H9 (cell line): ENCODE measurements around the gene RILPL1. TPM values are rescaled to one million over a fixed set of nuclear protein-coding genes. Genes with fewer than 3 reads are reported as not detected.
"Not testable (repeated sequence)": the region's sequence is repeated elsewhere in the genome, so short reads cannot be mapped to it uniquely, and the experiment has no call there.

Experiments used
- DNase-seq: peaks from one replicate; pipeline ENCODE4 v3.0.0-alpha.2; 2017
- H2AFZ ChIP-seq: one replicate; pipeline ENCODE4 v1.6.1; 2013; ENCODE audit warnings: mild to moderate bottlenecking, low read length, control low read depth, moderate library complexity
- H2AK5ac ChIP-seq: 2 replicates; pipeline ENCODE4 v1.6.1; 2013; ENCODE audit warnings: low read length, control low read depth, mixed read lengths; ENCODE audit not compliant: insufficient read length
- H2BK120ac ChIP-seq: one replicate; pipeline ENCODE4 v1.6.1; 2013; ENCODE audit warnings: low read depth, mild to moderate bottlenecking, low read length, control low read depth, inconsistent platforms; ENCODE audit not compliant: poor library complexity, severe bottlenecking
- H2BK12ac ChIP-seq: 2 replicates; pipeline ENCODE4 v1.6.1; 2013; ENCODE audit warnings: low read length, control low read depth, mixed read lengths, low read depth; ENCODE audit not compliant: insufficient read length
- H2BK15ac ChIP-seq: 2 replicates; pipeline ENCODE4 v1.6.1; 2013; ENCODE audit warnings: low read depth, low read length, control low read depth
- H2BK20ac ChIP-seq: one replicate; pipeline ENCODE4 v1.6.1; 2013; ENCODE audit warnings: low read depth, mild to moderate bottlenecking, low read length, control low read depth, inconsistent platforms; ENCODE audit not compliant: poor library complexity, severe bottlenecking
- H2BK5ac ChIP-seq: 2 replicates; pipeline ENCODE4 v1.6.1; 2013; ENCODE audit warnings: low read length, control low read depth, mixed read lengths; ENCODE audit not compliant: insufficient read length
- H3K14ac ChIP-seq: 2 replicates; pipeline ENCODE4 v1.6.1; 2013; ENCODE audit warnings: low read length, control low read depth; ENCODE audit not compliant: insufficient read depth
- H3K18ac ChIP-seq: 2 replicates; pipeline ENCODE4 v1.6.1; 2013; ENCODE audit warnings: low read depth, mild to moderate bottlenecking, mixed read lengths, low read length, control low read depth; ENCODE audit not compliant: insufficient read length
- H3K23ac ChIP-seq: 2 replicates; pipeline ENCODE4 v1.6.1; 2013; ENCODE audit warnings: low read length, control low read depth, mixed read lengths, low read depth; ENCODE audit not compliant: insufficient read length
- H3K23me2 ChIP-seq: 2 replicates; pipeline ENCODE4 v1.6.1; 2013; ENCODE audit warnings: low read depth, mild to moderate bottlenecking, mixed read lengths, low read length, control low read depth; ENCODE audit not compliant: insufficient read length, poor library complexity, severe bottlenecking
- H3K27ac ChIP-seq: 2 replicates; pipeline ENCODE4 v1.5.1; 2013; ENCODE audit warnings: low read length, control low read depth, mixed read lengths, low read depth; ENCODE audit not compliant: insufficient read length
- H3K27me3 ChIP-seq: 2 replicates; pipeline ENCODE4 v1.6.1; 2013; ENCODE audit warnings: low read length, control low read depth, inconsistent platforms; ENCODE audit not compliant: insufficient read depth
- H3K4ac ChIP-seq: 2 replicates; pipeline ENCODE4 v1.6.1; 2013; ENCODE audit warnings: low read depth, mild to moderate bottlenecking, control low read depth, inconsistent platforms, low read length, moderate library complexity
- H3K4me1 ChIP-seq: 2 replicates; pipeline ENCODE4 v1.6.1; 2013; ENCODE audit warnings: low read length, control low read depth, inconsistent platforms; ENCODE audit not compliant: insufficient read depth
- H3K4me2 ChIP-seq: 2 replicates; pipeline ENCODE4 v1.6.1; 2013; ENCODE audit warnings: low read length, control low read depth, mixed read lengths; ENCODE audit not compliant: insufficient read length, insufficient read depth
- H3K56ac ChIP-seq: 2 replicates; pipeline ENCODE4 v1.6.1; 2013; ENCODE audit warnings: low read depth, mild to moderate bottlenecking, mixed read lengths, low read length, control low read depth; ENCODE audit not compliant: insufficient read length
- H3K79me1 ChIP-seq: 2 replicates; pipeline ENCODE4 v1.6.1; 2013; ENCODE audit warnings: low read depth, mild to moderate bottlenecking, moderate library complexity, low read length, control low read depth, inconsistent platforms; ENCODE audit not compliant: insufficient read depth, poor library complexity, severe bottlenecking
- H3K79me2 ChIP-seq: 2 replicates; pipeline ENCODE4 v1.6.1; 2013; ENCODE audit warnings: low read length, control low read depth, inconsistent platforms; ENCODE audit not compliant: insufficient read depth
- H3K9ac ChIP-seq: 2 replicates; pipeline ENCODE4 v1.6.1; 2013; ENCODE audit warnings: low read length, control low read depth, mixed read lengths; ENCODE audit not compliant: insufficient read length; ENCODE audit errors: extremely low read depth
- H3K9me3 ChIP-seq: one replicate; pipeline ENCODE4 v1.6.1; 2013; ENCODE audit warnings: low read depth, low read length, inconsistent platforms; ENCODE audit not compliant: control insufficient read depth
- H3T11ph ChIP-seq: one replicate; pipeline ENCODE4 v1.6.1; 2013; ENCODE audit warnings: mild to moderate bottlenecking, low read length, control low read depth, inconsistent platforms
- H4K20me1 ChIP-seq: one replicate; pipeline ENCODE4 v1.6.1; 2013; ENCODE audit not compliant: control insufficient read depth, insufficient read length, insufficient read depth
- H4K5ac ChIP-seq: 2 replicates; pipeline ENCODE4 v1.6.1; 2013; ENCODE audit warnings: low read depth, mild to moderate bottlenecking, mixed read lengths, low read length, control low read depth; ENCODE audit not compliant: insufficient read length
- H4K8ac ChIP-seq: replicated peaks from 2 replicates; pipeline ENCODE4 v1.6.1; 2013; ENCODE audit warnings: low read length, control low read depth, mixed read lengths, low read depth; ENCODE audit not compliant: insufficient read length
- H4K91ac ChIP-seq: 2 replicates; pipeline ENCODE4 v1.6.1; 2013; ENCODE audit warnings: low read depth, mild to moderate bottlenecking, moderate library complexity, mixed read lengths, low read length, control low read depth; ENCODE audit not compliant: insufficient read length
- H3K27ac Mint-ChIP-seq, 3 experiments: 2 replicates in 2 of 3; 3 replicates in 1 of 3; pipeline ENCODE4 v1.8.0; 2020 to 2021; ENCODE audit warnings: mixed read lengths in 3 of 3, mild to moderate bottlenecking in 1 of 3, moderate library complexity in 1 of 3
- H3K27me3 Mint-ChIP-seq: 2 replicates; pipeline ENCODE4 v1.8.0; 2021; ENCODE audit warnings: low read depth, mild to moderate bottlenecking, moderate library complexity, mixed read lengths
- H3K36me3 Mint-ChIP-seq, 3 experiments: 2 replicates in 2 of 3; 3 replicates in 1 of 3; pipeline ENCODE4 v1.8.0; 2020 to 2021; ENCODE audit warnings: low read depth in 3 of 3, mixed read lengths in 3 of 3; ENCODE audit not compliant: insufficient read depth in 1 of 3
- H3K4me1 Mint-ChIP-seq, 2 experiments: 2 replicates each; pipeline ENCODE4 v1.8.0; 2020; ENCODE audit warnings: mixed read lengths in 2 of 2
- H3K4me3 Mint-ChIP-seq, 2 experiments: 2 replicates in 1 of 2; 3 replicates in 1 of 2; pipeline ENCODE4 v1.8.0; 2020 to 2021; ENCODE audit warnings: mild to moderate bottlenecking in 2 of 2, mixed read lengths in 2 of 2, moderate library complexity in 1 of 2
- H3K9me3 Mint-ChIP-seq, 2 experiments: 2 replicates in 1 of 2; 3 replicates in 1 of 2; pipeline ENCODE4 v1.8.0; 2020; ENCODE audit warnings: mild to moderate bottlenecking in 2 of 2, mixed read lengths in 2 of 2, moderate library complexity in 1 of 2
- CTCF ChIP-seq: fragments of 200-600 bp; sonication (generic); conservative IDR thresholded peaks from 3 replicates; pipeline ENCODE4 v1.8.0; 2021; ENCODE audit warnings: antibody characterized with exemption, mild to moderate bottlenecking
- WGBS: extraction: QIAGEN DNeasy Blood & Tissue Kit; methylation state at CpG from one replicate; pipeline ENCODE4 v1.1.7; 2013; ENCODE audit warnings: missing lambda C conversion rate, low lambda C conversion rate, mixed read lengths; ENCODE audit not compliant: insufficient read length; ENCODE audit errors: extremely low coverage; 5-methylcytosine and 5-hydroxymethylcytosine counted together
- total RNA-seq: library from RNA; stranded (reverse); gene quantifications from 2 replicates; pipeline ENCODE4 v1.2.1, GENCODE V29; 2021

The RILPL1 gene
- total RNA-seq, 1 experiment from 2014 or later: 8.1 TPM

- no peak for DNase-seq
- Histone ChIP-seq H2BK120ac (no peak overlapping the region), H3K23me2 (peaks cover 11% of the 10 kb centered on the region), H3K9me3 (no peaks in the 10 kb centered on the region), H2AFZ (no peak overlapping the region), H3T11ph (no peak overlapping the region), H3K27ac (no peak overlapping the region), H2BK20ac (no peak overlapping the region), H3K14ac (no peak overlapping the region), H4K20me1 (no peaks in the 10 kb centered on the region), H3K18ac (no peak overlapping the region), H4K8ac (no peak overlapping the region), H3K27me3 (peaks cover 2% of the 10 kb centered on the region), H2BK12ac (no peak overlapping the region), H3K4me2 (no peak overlapping the region), H3K56ac (no peak overlapping the region), H3K9ac (peak overlapping the region; percentile 31), H3K23ac (no peak overlapping the region), H3K4me1 (no peaks in the 10 kb centered on the region), H2AK5ac (no peak overlapping the region), H3K79me1 (no peaks in the 10 kb centered on the region), H4K5ac (no peak overlapping the region), H2BK15ac (no peak overlapping the region), H3K4ac (no peak overlapping the region), H4K91ac (no peak overlapping the region), H3K79me2 (no peaks in the 10 kb centered on the region), H2BK5ac (no peak overlapping the region)
- no peak overlapping the region for H3K4me3 Mint-ChIP-seq
- H3K36me3 Mint-ChIP-seq: no peaks in the 10 kb centered on the region
- H3K9me3 Mint-ChIP-seq: no peaks in the 10 kb centered on the region
- WGBS: no CpG with 5 or more reads among the region's 6 CpGs
- H3K27ac Mint-ChIP-seq: peak overlapping the region in 1 of 3 experiments; percentile 70; a peak in 1 of 7 replicates
- H3K4me1 Mint-ChIP-seq: no peaks in the 10 kb centered on the region; a peak in 1 of 4 replicates
- peaks cover 36% of the 10 kb centered on the region for H3K27me3 Mint-ChIP-seq
- TF ChIP-seq CTCF: no peak
Observed at GRCh38 chr12:123433615-123434014, 99.9 kb downstream of the RILPL1 start.

GRCh38 chr12:123431951-123432817, 101.3 kb downstream of the RILPL1 start:
- H3K4me2 ChIP-seq, H3K18ac ChIP-seq, H4K5ac ChIP-seq, H3K36me3 Mint-ChIP-seq, H3K27me3 ChIP-seq, H3K4me1 ChIP-seq, H3K79me2 ChIP-seq, H3K4ac ChIP-seq, H4K91ac ChIP-seq, H3K14ac ChIP-seq, H2BK120ac ChIP-seq, H3K9me3 Mint-ChIP-seq, H4K8ac ChIP-seq, H2AFZ ChIP-seq, H3K9ac ChIP-seq, H3K4me3 Mint-ChIP-seq, H3K23ac ChIP-seq, H2AK5ac ChIP-seq, DNase-seq, H2BK15ac ChIP-seq, H3T11ph ChIP-seq, H3K4me1 Mint-ChIP-seq, H3K27ac Mint-ChIP-seq, H3K9me3 ChIP-seq, H3K79me1 ChIP-seq, H2BK5ac ChIP-seq, H4K20me1 ChIP-seq, H2BK20ac ChIP-seq, H3K27ac ChIP-seq, H2BK12ac ChIP-seq, H3K56ac ChIP-seq: not testable (repeated sequence)
- peaks cover 11% of the 10 kb centered on the region for H3K23me2 ChIP-seq
- no CpG with 5 or more reads among the region's 15 CpGs for WGBS
- H3K27me3 Mint-ChIP-seq: peaks cover 25% of the 10 kb centered on the region
